Fibroblast of the aortic adventitia (primary cell): ENCODE measurements around the gene NOTCH1. TPM values are rescaled to one million over a fixed set of nuclear protein-coding genes. Genes with fewer than 3 reads are reported as not detected.

ENCODE experiments used
- DNase-seq: peaks from one replicate; pipeline ENCODE4 v3.0.0-alpha.2; 2010; ENCODE audit warnings: low read depth
- H3K4me3 ChIP-seq: 2 replicates; pipeline ENCODE4 v1.5.1; 2011; ENCODE audit warnings: low read depth, mild to moderate bottlenecking, control low read depth, low read length, moderate library complexity
- CTCF ChIP-seq: IDR thresholded peaks from 2 replicates; pipeline ENCODE4 v1.5.1; 2011; ENCODE audit warnings: mild to moderate bottlenecking, low read length, control low read depth, inconsistent platforms; ENCODE audit not compliant: insufficient read depth
- total RNA-seq: library from RNA; depleted of rRNA; stranded (reverse); fragments of >200 nt; gene quantifications from 2 replicates; pipeline ENCODE4 v1.2.3, GENCODE V29; 2012; ENCODE audit warnings: low replicate concordance

Gene NOTCH1
- total RNA-seq, 1 donor, result 8.8 TPM

GRCh38 chr9:136476369-136477150 is 69.3 kb downstream of the NOTCH1 start:
- no peak for TF ChIP-seq CTCF
- H3K4me3 ChIP-seq, result no peak overlapping the region
- DNase-seq, result no peak

GRCh38 chr9:136474974-136475865 is 70.6 kb downstream of the NOTCH1 start:
- DNase-seq, result no peak
- no peak for TF ChIP-seq CTCF
- H3K4me3 ChIP-seq, result no peak overlapping the region

- DNase-seq, result no peak
- no peak for TF ChIP-seq CTCF
- no peak overlapping the region for H3K4me3 ChIP-seq
These were observed 71.7 kb downstream of the NOTCH1 start for GRCh38 chr9:136474021-136474640.

GRCh38 chr9:136473354-136473721 is 72.5 kb downstream of the NOTCH1 start:
- H3K4me3 ChIP-seq, result no peak overlapping the region
- TF ChIP-seq CTCF, result no peak
- DNase-seq, result no peak

- H3K4me3 ChIP-seq, result no peak overlapping the region
- TF ChIP-seq CTCF, result no peak
- DNase-seq, result no peak
These were observed 73.1 kb downstream of the NOTCH1 start for GRCh38 chr9:136472640-136473353.

GRCh38 chr9:136471802-136472487 is 73.9 kb downstream of the NOTCH1 start:
- H3K4me3 ChIP-seq, result no peak overlapping the region
- DNase-seq, result no peak
- TF ChIP-seq CTCF, result no peak
